ENCODE data around the gene WFDC8. TPM values are rescaled to one million over a fixed set of nuclear protein-coding genes. Genes with fewer than 3 reads are reported as not detected.

The WFDC8 gene
- total RNA-seq, 1 donor from 2014 or later, result not detected

DNA sequence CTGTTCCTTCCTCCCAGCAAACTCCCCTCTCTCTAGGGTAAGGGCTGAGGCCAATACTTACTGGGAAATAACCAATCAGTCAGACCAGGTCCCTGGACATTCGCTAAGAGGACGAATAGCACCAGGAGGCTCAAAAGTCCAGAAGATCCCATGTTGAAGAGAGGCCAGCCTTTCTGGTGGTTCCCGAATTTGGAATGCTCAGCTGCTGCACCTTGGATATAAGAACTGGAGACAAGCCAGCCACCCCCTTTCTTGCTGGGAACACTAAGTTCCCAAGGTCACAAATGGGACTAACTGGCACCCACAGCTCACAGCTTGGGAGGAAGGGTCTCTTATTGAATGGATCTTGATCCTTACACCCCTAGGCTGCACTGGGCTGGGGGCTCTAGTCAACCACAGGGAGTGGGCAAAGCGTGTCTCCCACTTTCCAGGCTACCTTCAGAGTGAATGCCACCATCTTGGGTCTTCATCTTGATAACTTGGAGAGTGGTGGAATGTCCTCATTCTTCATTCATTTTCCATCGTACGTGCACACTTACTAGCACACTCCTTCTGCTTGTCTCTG is 31.8 kb downstream of the WFDC8 start, which contains the start of gene EPPIN:
EPPIN (minus strand) TSS at position 196 of the 565 bp plus-strand sequence; CDS start at position 152, 44 bp downstream.
- H3K9ac ChIP-seq, result no peak within 1 kb of the TSS
- H3K4me3 ChIP-seq, result no peak within 1 kb of the TSS
- H3K9me3 ChIP-seq (ENCODE audit: low read depth), result no peaks in the 10 kb centered on the region
- H3K27me3 ChIP-seq, result no peaks in the 10 kb centered on the region
- no peaks in the 10 kb centered on the region for H4K20me1 ChIP-seq (ENCODE audit: low read depth)
- Mint-ChIP-seq H3K4me1 (no peaks in the 10 kb centered on the region), H3K27ac (no peak within 1 kb of the TSS), H3K27me3 (ENCODE audit: insufficient read depth, low read depth) (peaks cover 8% of the 10 kb centered on the region), H3K9me3 (no peaks in the 10 kb centered on the region), H3K4me3 (no peak within 1 kb of the TSS), H3K36me3 (no peaks in the 10 kb centered on the region)
- TF ChIP-seq EZH2 (IDR thresholded peaks at IDR 0.05) (no peak), EZH2phosphoT487 (IDR thresholded peaks at IDR 0.05) (no peak)
- TF ChIP-seq, protein P1, sequence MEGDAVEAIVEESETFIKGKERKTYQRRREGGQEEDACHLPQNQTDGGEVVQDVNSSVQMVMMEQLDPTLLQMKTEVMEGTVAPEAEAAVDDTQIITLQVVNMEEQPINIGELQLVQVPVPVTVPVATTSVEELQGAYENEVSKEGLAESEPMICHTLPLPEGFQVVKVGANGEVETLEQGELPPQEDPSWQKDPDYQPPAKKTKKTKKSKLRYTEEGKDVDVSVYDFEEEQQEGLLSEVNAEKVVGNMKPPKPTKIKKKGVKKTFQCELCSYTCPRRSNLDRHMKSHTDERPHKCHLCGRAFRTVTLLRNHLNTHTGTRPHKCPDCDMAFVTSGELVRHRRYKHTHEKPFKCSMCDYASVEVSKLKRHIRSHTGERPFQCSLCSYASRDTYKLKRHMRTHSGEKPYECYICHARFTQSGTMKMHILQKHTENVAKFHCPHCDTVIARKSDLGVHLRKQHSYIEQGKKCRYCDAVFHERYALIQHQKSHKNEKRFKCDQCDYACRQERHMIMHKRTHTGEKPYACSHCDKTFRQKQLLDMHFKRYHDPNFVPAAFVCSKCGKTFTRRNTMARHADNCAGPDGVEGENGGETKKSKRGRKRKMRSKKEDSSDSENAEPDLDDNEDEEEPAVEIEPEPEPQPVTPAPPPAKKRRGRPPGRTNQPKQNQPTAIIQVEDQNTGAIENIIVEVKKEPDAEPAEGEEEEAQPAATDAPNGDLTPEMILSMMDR (IDR thresholded peaks at IDR 0.05), result no peak
- no peak within 1 kb of the TSS for H3K27ac ChIP-seq
- no peak within 1 kb of the TSS for H2AFZ ChIP-seq (replicated peaks)
- no peak within 1 kb of the TSS for H3K4me2 ChIP-seq
- no peaks in the 10 kb centered on the region for H3K79me2 ChIP-seq (ENCODE audit: low read depth)
- no peaks in the 10 kb centered on the region for H3K36me3 ChIP-seq
- no peaks in the 10 kb centered on the region for H3K4me1 ChIP-seq
- no peaks in the 10 kb centered on the region for H3F3A ChIP-seq (ENCODE audit: low read depth)
- no peak for DNase-seq (ENCODE audit: low spot score)

DNA sequence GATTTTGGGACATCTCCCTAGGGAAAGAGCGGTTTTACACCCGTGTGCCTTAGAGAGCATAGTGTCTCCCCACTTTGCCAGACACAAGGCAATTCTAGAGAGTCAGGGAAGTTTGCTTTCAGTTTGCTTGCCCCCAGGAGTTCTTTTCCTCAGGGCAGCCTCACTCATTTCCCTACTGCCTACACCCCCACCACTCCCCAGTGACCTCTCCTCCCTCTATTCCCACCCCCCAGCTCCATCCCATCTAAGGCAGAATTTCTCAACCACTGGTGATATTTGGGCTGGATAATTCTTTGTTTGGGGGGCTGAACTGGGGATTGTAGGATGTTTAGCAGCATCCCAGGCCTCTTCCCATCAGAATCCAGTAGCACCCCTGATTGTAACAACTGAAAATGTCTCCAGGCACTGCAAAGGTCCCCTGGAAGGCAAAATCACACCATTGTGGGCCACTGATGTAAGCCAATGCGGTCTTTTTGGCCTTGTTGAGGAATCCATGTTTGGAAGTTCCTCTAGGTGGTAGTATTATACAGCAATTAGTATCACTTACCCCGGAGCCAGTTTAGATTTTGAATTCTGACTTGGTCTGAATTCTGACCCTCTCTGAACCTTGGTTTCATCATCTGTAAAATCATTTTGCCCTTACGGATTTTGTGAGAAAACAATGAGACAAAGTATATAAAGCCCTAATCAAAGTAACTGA is 33.2 kb downstream of the WFDC8 start:
- Histone ChIP-seq H3K36me3 (no peaks in the 10 kb centered on the region), H3F3A (ENCODE audit: low read depth) (no peaks in the 10 kb centered on the region), H3K27ac (no peak overlapping the region), H3K9me3 (ENCODE audit: low read depth) (no peaks in the 10 kb centered on the region), H4K20me1 (ENCODE audit: low read depth) (no peaks in the 10 kb centered on the region), H3K4me1 (no peaks in the 10 kb centered on the region), H3K9ac (no peak overlapping the region), H3K27me3 (no peaks in the 10 kb centered on the region), H3K79me2 (ENCODE audit: low read depth) (no peaks in the 10 kb centered on the region), H3K4me2 (no peak overlapping the region), H2AFZ (replicated peaks) (peak overlapping the region; percentile 52), H3K4me3 (no peak overlapping the region)
- Mint-ChIP-seq H3K9me3 (no peaks in the 10 kb centered on the region), H3K4me3 (no peak overlapping the region), H3K36me3 (no peaks in the 10 kb centered on the region), H3K4me1 (no peaks in the 10 kb centered on the region), H3K27ac (no peak overlapping the region), H3K27me3 (ENCODE audit: insufficient read depth, low read depth) (peaks cover 8% of the 10 kb centered on the region)
- peak; percentile 70 for DNase-seq (ENCODE audit: low spot score)
- no peak for TF ChIP-seq EZH2 (IDR thresholded peaks at IDR 0.05)
- TF ChIP-seq, protein P1 (IDR thresholded peaks at IDR 0.05), result peak; percentile 68

GRCh38 chr20:45545351-45545750 is 33.7 kb downstream of the WFDC8 start:
- Histone ChIP-seq H3K4me3 (no peak overlapping the region), H3K27ac (no peak overlapping the region), H3K79me2 (ENCODE audit: low read depth) (no peaks in the 10 kb centered on the region), H4K20me1 (ENCODE audit: low read depth) (no peaks in the 10 kb centered on the region), H3K27me3 (no peaks in the 10 kb centered on the region), H3F3A (ENCODE audit: low read depth) (no peaks in the 10 kb centered on the region), H3K4me2 (no peak overlapping the region), H3K9me3 (ENCODE audit: low read depth) (no peaks in the 10 kb centered on the region), H3K4me1 (no peaks in the 10 kb centered on the region), H2AFZ (replicated peaks) (peak overlapping the region; percentile 52), H3K36me3 (no peaks in the 10 kb centered on the region), H3K9ac (no peak overlapping the region)
- H3K36me3 Mint-ChIP-seq, result no peaks in the 10 kb centered on the region
- H3K4me1 Mint-ChIP-seq, result no peaks in the 10 kb centered on the region
- peaks cover 8% of the 10 kb centered on the region for H3K27me3 Mint-ChIP-seq (ENCODE audit: insufficient read depth, low read depth)
- TF ChIP-seq EZH2phosphoT487 (IDR thresholded peaks at IDR 0.05) (no peak), EZH2 (IDR thresholded peaks at IDR 0.05) (no peak)
- TF ChIP-seq, protein P1 (IDR thresholded peaks at IDR 0.05), result no peak
- DNase-seq (ENCODE audit: low spot score), result no peak
- no peak overlapping the region for H3K27ac Mint-ChIP-seq
- H3K4me3 Mint-ChIP-seq, result no peak overlapping the region
- H3K9me3 Mint-ChIP-seq, result no peaks in the 10 kb centered on the region
